HEK293 (cell line): ENCODE measurements around the gene VDR.

Source experiments
- CTCF ChIA-PET: fragments of 350-600 bp; formaldehyde crosslinking; extraction: SDS; loops from one replicate; lab custom pipeline; 2021; ENCODE audit warnings: antibody characterized with exemption; lab: Yijun Ruan, JAX
- POLR2A ChIA-PET: fragments of 300-600 bp; formaldehyde crosslinking; extraction: SDS; loops from one replicate; lab custom pipeline; 2020; ENCODE audit warnings: antibody characterized with exemption, inconsistent platforms; lab: Yijun Ruan, JAX
- H3K27ac ChIP-seq: fragments of 200-500 bp; sonication (Bioruptor generic); 2 replicates; pipeline ENCODE4 v1.5.1; 2014; ENCODE audit warnings: low read depth, low read length, control low read depth, inconsistent platforms; ENCODE audit errors: extremely low read depth
- H3K36me3 ChIP-seq, 2 experiments: fragments of 200-500 bp in 1 of 2; sonication (Bioruptor generic) in 1 of 2; 1 replicate in 1 of 2; 2 replicates in 1 of 2; pipeline ENCODE4 v1.5.1; 2014 to 2017; ENCODE audit warnings: inconsistent platforms in 2 of 2, low read length in 2 of 2; ENCODE audit not compliant: control insufficient read depth in 2 of 2, insufficient read depth in 1 of 2
- H3K4me1 ChIP-seq: fragments of 200-500 bp; sonication (Bioruptor generic); 2 replicates; pipeline ENCODE4 v1.5.1; 2014; ENCODE audit warnings: mild to moderate bottlenecking, low read length, inconsistent platforms; ENCODE audit not compliant: control insufficient read depth, insufficient read depth
- H3K4me3 ChIP-seq: 2 replicates; pipeline ENCODE4 v1.5.1; 2011; ENCODE audit warnings: low read depth, mild to moderate bottlenecking, control low read depth, low read length, moderate library complexity
- H3K9me3 ChIP-seq: fragments of 200-500 bp; sonication (Bioruptor generic); 2 replicates; pipeline ENCODE4 v1.5.1; 2014; ENCODE audit warnings: low read depth, low read length, inconsistent platforms; ENCODE audit not compliant: control insufficient read depth, insufficient read depth
- RBAK ChIP-seq: fragments of 450-650 bp; formaldehyde crosslinking; IDR thresholded peaks from 2 replicates; pipeline ENCODE4 v1.5.1; 2016; ENCODE audit warnings: missing biosample characterization, missing genetic modification characterization
- YY2 ChIP-seq: fragments of 450-650 bp; formaldehyde crosslinking; IDR thresholded peaks from 2 replicates; pipeline ENCODE4 v1.5.1; 2016; ENCODE audit warnings: missing biosample characterization, missing genetic modification characterization
- ZBTB8A ChIP-seq: fragments of 450-650 bp; formaldehyde crosslinking; IDR thresholded peaks from 2 replicates; pipeline ENCODE4 v1.5.1; 2016; ENCODE audit warnings: missing biosample characterization, missing genetic modification characterization
- ZNF157 ChIP-seq: fragments of 450-650 bp; formaldehyde crosslinking; IDR thresholded peaks from 2 replicates; pipeline ENCODE4 v1.5.1; 2016; ENCODE audit warnings: missing biosample characterization, missing genetic modification characterization
- ZNF394 ChIP-seq: fragments of 450-650 bp; formaldehyde crosslinking; IDR thresholded peaks from 2 replicates; pipeline ENCODE4 v1.5.1; 2016; ENCODE audit warnings: missing biosample characterization, missing genetic modification characterization, mild to moderate bottlenecking, moderate library complexity, borderline replicate concordance
- ZNF701 ChIP-seq: fragments of 450-650 bp; formaldehyde crosslinking; IDR thresholded peaks from 2 replicates; pipeline ENCODE4 v1.5.1; 2016; ENCODE audit warnings: missing biosample characterization, missing genetic modification characterization
- ZNF777 ChIP-seq: fragments of 450-650 bp; formaldehyde crosslinking; IDR thresholded peaks from 2 replicates; pipeline ENCODE4 v1.5.1; 2017; ENCODE audit warnings: missing biosample characterization, missing genetic modification characterization, borderline replicate concordance
- ZNF791 ChIP-seq: fragments of 450-650 bp; formaldehyde crosslinking; IDR thresholded peaks from 2 replicates; pipeline ENCODE4 v1.5.1; 2016; ENCODE audit warnings: missing biosample characterization, missing genetic modification characterization
- ZNF837 ChIP-seq: fragments of 450-650 bp; formaldehyde crosslinking; IDR thresholded peaks from 2 replicates; pipeline ENCODE4 v1.5.1; 2016; ENCODE audit warnings: missing biosample characterization, missing genetic modification characterization
- TF ChIP-seq, protein P1 (sequence below): fragments of 450-650 bp; IDR thresholded peaks from 2 replicates; pipeline ENCODE4 v1.5.1; 2018; ENCODE audit warnings: missing biosample characterization, missing genetic modification characterization
- TF ChIP-seq, protein P2 (sequence below): fragments of 450-650 bp; formaldehyde crosslinking; IDR thresholded peaks from 2 replicates; pipeline ENCODE4 v1.5.1; 2016; ENCODE audit warnings: missing biosample characterization, missing genetic modification characterization
- TF ChIP-seq, protein P3 (sequence below): fragments of 450-650 bp; formaldehyde crosslinking; conservative IDR thresholded peaks from 2 replicates; pipeline ENCODE4 v1.5.1; 2016; ENCODE audit warnings: low read depth, missing biosample characterization, missing genetic modification characterization

Gene VDR

DNA sequence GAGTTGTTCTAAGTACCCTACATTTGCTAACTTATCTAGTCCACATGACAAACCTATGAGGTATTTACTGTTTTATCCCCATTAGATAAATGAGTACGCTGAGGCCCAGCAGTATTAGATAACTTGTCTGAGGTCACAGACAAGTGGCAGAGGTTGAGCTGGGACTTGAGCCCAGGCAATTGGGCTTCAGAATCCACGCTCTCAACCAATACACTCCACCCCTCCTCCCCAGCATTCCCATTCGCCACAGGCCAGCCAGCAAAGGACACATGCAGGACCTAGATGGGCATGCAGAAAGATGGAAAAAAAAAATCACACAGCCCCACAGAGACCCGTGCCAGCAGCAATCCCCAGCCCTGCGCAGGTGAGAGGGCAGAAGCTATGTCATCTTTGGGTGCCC is 97.5 kb downstream of the VDR start:
- no peaks in the 10 kb centered on the region for H3K9me3 ChIP-seq
- peaks cover 0 to 24% of the 10 kb centered on the region in 2 experiments; a peak in 1 of 3 replicates for H3K36me3 ChIP-seq
- no peak overlapping the region for H3K27ac ChIP-seq
- ChIA-PET POLR2A (interaction anchor here (1.5 to 2.2 kb wide), 4 partner anchors 10 to 31 kb away, joined by 5 to 13 read pairs (median 7); partner anchors contain the start of gene HDAC7), CTCF (interaction anchor here (1.3 to 14.1 kb wide), 6 partner anchors 10 to 90 kb away, joined by 4 to 234 read pairs (median 10); no protein-coding TSS in a partner anchor)
- no peak overlapping the region for H3K4me3 ChIP-seq
- TF ChIP-seq, protein P1, sequence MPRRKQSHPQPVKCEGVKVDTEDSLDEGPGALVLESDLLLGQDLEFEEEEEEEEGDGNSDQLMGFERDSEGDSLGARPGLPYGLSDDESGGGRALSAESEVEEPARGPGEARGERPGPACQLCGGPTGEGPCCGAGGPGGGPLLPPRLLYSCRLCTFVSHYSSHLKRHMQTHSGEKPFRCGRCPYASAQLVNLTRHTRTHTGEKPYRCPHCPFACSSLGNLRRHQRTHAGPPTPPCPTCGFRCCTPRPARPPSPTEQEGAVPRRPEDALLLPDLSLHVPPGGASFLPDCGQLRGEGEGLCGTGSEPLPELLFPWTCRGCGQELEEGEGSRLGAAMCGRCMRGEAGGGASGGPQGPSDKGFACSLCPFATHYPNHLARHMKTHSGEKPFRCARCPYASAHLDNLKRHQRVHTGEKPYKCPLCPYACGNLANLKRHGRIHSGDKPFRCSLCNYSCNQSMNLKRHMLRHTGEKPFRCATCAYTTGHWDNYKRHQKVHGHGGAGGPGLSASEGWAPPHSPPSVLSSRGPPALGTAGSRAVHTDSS = no peak
- no peak for TF ChIP-seq ZNF157
- TF ChIP-seq ZNF791 (tag by site-specific recombination) = no peak
- TF ChIP-seq ZNF394 (tag by site-specific recombination) = no peak
- TF ChIP-seq, protein P2, sequence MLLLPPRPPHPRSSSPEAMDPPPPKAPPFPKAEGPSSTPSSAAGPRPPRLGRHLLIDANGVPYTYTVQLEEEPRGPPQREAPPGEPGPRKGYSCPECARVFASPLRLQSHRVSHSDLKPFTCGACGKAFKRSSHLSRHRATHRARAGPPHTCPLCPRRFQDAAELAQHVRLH (tag by site-specific recombination) = no peak
- no peak for TF ChIP-seq YY2 (tag by site-specific recombination)
- no peak for TF ChIP-seq ZNF701 (tag by site-specific recombination)
- peaks cover 16% of the 10 kb centered on the region for H3K4me1 ChIP-seq

DNA sequence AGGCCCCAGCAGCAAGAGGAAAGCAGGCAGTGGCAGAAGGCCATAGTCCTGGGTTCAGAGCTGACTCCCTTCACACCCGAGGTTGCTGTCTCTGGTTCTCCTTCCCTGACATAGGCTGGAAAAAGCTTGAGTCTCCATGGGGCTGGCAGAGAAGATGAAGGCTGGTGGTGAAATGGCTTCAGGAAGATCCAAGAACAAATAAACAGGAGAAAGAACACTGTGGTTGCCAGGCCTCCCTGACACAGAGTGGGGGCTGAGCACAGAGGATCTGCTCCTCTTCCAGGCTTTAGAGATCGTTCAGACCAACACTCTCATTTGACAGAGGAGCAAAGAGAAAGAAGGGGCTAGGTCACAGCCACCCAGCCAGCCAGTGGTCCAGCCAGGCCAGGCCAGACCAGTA is 99.4 kb downstream of the VDR start:
- CTCF ChIA-PET = interaction anchor here (1.2 to 14.1 kb wide), 2 partner anchors 29 to 64 kb away, joined by 4 to 234 read pairs; no protein-coding TSS in a partner anchor
- Histone ChIP-seq H3K4me1 (peaks cover 11% of the 10 kb centered on the region; the same call in 1 of the 2 replicates), H3K27ac (no peak overlapping the region; the same call in 1 of the 2 replicates)

DNA sequence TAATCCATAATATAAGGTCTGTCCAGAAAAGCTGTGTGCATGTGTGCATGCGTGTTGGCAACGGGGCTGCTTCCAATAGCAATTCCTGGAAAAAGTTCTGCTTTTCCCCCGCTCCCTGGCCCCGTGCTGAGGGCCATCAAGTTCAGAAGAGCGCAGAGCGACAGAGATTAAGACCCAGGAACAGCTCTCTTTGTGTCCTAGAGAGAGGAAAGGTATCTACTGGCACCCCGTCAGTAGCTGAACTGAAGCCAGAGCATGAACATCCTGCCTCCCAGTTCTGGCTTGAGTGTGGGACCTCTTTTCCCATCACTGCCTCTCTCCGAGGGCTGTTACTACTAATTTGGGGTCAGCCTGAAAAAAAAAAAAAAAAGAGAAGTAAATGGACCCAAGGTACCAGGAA is 100.6 kb downstream of the VDR start:
- no peak for TF ChIP-seq ZBTB8A (tag by site-specific recombination)
- TF ChIP-seq, protein P3, sequence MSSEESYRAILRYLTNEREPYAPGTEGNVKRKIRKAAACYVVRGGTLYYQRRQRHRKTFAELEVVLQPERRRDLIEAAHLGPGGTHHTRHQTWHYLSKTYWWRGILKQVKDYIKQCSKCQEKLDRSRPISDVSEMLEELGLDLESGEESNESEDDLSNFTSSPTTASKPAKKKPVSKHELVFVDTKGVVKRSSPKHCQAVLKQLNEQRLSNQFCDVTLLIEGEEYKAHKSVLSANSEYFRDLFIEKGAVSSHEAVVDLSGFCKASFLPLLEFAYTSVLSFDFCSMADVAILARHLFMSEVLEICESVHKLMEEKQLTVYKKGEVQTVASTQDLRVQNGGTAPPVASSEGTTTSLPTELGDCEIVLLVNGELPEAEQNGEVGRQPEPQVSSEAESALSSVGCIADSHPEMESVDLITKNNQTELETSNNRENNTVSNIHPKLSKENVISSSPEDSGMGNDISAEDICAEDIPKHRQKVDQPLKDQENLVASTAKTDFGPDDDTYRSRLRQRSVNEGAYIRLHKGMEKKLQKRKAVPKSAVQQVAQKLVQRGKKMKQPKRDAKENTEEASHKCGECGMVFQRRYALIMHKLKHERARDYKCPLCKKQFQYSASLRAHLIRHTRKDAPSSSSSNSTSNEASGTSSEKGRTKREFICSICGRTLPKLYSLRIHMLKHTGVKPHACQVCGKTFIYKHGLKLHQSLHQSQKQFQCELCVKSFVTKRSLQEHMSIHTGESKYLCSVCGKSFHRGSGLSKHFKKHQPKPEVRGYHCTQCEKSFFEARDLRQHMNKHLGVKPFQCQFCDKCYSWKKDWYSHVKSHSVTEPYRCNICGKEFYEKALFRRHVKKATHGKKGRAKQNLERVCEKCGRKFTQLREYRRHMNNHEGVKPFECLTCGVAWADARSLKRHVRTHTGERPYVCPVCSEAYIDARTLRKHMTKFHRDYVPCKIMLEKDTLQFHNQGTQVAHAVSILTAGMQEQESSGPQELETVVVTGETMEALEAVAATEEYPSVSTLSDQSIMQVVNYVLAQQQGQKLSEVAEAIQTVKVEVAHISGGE (tag by site-specific recombination) = no peak
- ChIA-PET CTCF (interaction anchor here (0.7 to 14.1 kb wide), 4 partner anchors 31 to 63 kb away, joined by 3 to 234 read pairs (median 5); no protein-coding TSS in a partner anchor), POLR2A (interaction anchor here (0.6 kb wide), 1 partner anchor 659 kb away, joined by 3 read pairs; no protein-coding TSS in a partner anchor)
- Histone ChIP-seq H3K9me3 (no peaks in the 10 kb centered on the region), H3K4me3 (no peak overlapping the region), H3K36me3 (peaks cover 0 to 27% of the 10 kb centered on the region in 2 experiments; a peak in 1 of 3 replicates), H3K27ac (no peak overlapping the region), H3K4me1 (peaks cover 11% of the 10 kb centered on the region; the same call in 1 of the 2 replicates)

More for the DNA sequence above, 99.4 kb downstream of the VDR start:
- Histone ChIP-seq H3K36me3 (peaks cover 0 to 24% of the 10 kb centered on the region in 2 experiments; a peak in 1 of 3 replicates), H3K4me3 (no peak overlapping the region), H3K9me3 (no peaks in the 10 kb centered on the region)
- POLR2A ChIA-PET = no interaction called here
- TF ChIP-seq ZNF777 (tag by site-specific recombination) (no peak), RBAK (no peak), ZNF837 (tag by site-specific recombination) (no peak)
